ENCODE data around the gene ERH.

GRCh38 chr14:69370061-69370460 is 28.0 kb downstream of the ERH start:
- TF ChIP-seq POLR2A (IDR thresholded peaks at IDR 0.05), result no peak
- no peak for TF ChIP-seq CTCF (IDR thresholded peaks at IDR 0.05 in 4 of 5, conservative IDR thresholded peaks at IDR 0.05 in 1 of 5)

Data from gastrocnemius medialis (tissue), 4 donors.